HepG2 (cell line): Measurements from ENCODE around the gene TULP3. TPM values are rescaled to one million over a fixed set of nuclear protein-coding genes. Genes with fewer than 3 reads are reported as not detected.

ENCODE experiments used
- DDIT3 ChIP-seq: sonication (generic); formaldehyde crosslinking; IDR thresholded peaks from 2 replicates; pipeline ENCODE4 v1.4.0; 2020; ENCODE audit warnings: mild to moderate bottlenecking, missing genetic modification reagents
- GABPB1 ChIP-seq: IDR thresholded peaks from 2 replicates; pipeline ENCODE4 v1.6.1; 2016; ENCODE audit warnings: mild to moderate bottlenecking, missing genetic modification reagents, moderate library complexity, missing compliant biosample characterization
- GLI4 ChIP-seq: sonication (generic); formaldehyde crosslinking; IDR thresholded peaks from 2 replicates; pipeline ENCODE4 v1.5.1; 2020; ENCODE audit warnings: missing genetic modification reagents, mild to moderate bottlenecking, moderate library complexity, borderline replicate concordance
- HMGXB3 ChIP-seq: sonication (generic); formaldehyde crosslinking; IDR thresholded peaks from 2 replicates; pipeline ENCODE4 v1.4.0; 2020; ENCODE audit warnings: missing genetic modification reagents, borderline replicate concordance
- HNRNPUL1 ChIP-seq: fragments of 200-400 bp; formaldehyde crosslinking; IDR thresholded peaks from 2 replicates; pipeline ENCODE4 v1.6.1; 2017; ENCODE audit warnings: low read depth, mild to moderate bottlenecking, low read length, moderate library complexity
- KLF9 ChIP-seq: IDR thresholded peaks from 2 replicates; pipeline ENCODE4 v1.6.1; 2016; ENCODE audit warnings: low read depth
- KMT2B ChIP-seq: IDR thresholded peaks from 2 replicates; pipeline ENCODE4 v1.6.1; 2016; ENCODE audit warnings: missing genetic modification reagents, missing compliant biosample characterization
- MBNL3 ChIP-seq: fragments of 250-450 bp; sonication (Bioruptor Pico); conservative IDR thresholded peaks from 2 replicates; pipeline ENCODE4 v1.8.0; 2022; ENCODE audit warnings: mild to moderate bottlenecking, inconsistent platforms
- MXI1 ChIP-seq: IDR thresholded peaks from 3 replicates; pipeline ENCODE4 v1.6.1; 2012; ENCODE audit warnings: low read depth, low read length, inconsistent platforms, borderline replicate concordance
- SRSF1 ChIP-seq: fragments of 200-400 bp; formaldehyde crosslinking; optimal IDR thresholded peaks from 2 replicates; pipeline ENCODE3; 2017; ENCODE audit warnings: mild to moderate bottlenecking, low read depth, low read length, moderate library complexity
- YEATS2 ChIP-seq: sonication (generic); formaldehyde crosslinking; IDR thresholded peaks from 2 replicates; pipeline ENCODE4 v1.4.0; 2020; ENCODE audit warnings: missing genetic modification reagents, borderline replicate concordance
- ZBTB20 ChIP-seq: sonication (generic); formaldehyde crosslinking; IDR thresholded peaks from 2 replicates; pipeline ENCODE4 v1.8.1; 2023; ENCODE audit warnings: missing genetic modification reagents, low read depth, mild to moderate bottlenecking, borderline replicate concordance
- ZBTB3 ChIP-seq: sonication (generic); formaldehyde crosslinking; IDR thresholded peaks from 2 replicates; pipeline ENCODE4 v1.4.0; 2020; ENCODE audit warnings: low read depth, mild to moderate bottlenecking, moderate library complexity, missing genetic modification reagents, borderline replicate concordance
- ZNF292 ChIP-seq: sonication (generic); formaldehyde crosslinking; IDR thresholded peaks from 2 replicates; pipeline ENCODE4 v1.8.1; 2022; ENCODE audit warnings: mild to moderate bottlenecking, low read depth, missing genetic modification reagents, borderline replicate concordance
- ZNF34 ChIP-seq: sonication (generic); formaldehyde crosslinking; IDR thresholded peaks from 2 replicates; pipeline ENCODE4 v1.4.0; 2020; ENCODE audit warnings: mild to moderate bottlenecking, missing genetic modification reagents, borderline replicate concordance
- ZNF460 ChIP-seq: sonication (generic); formaldehyde crosslinking; IDR thresholded peaks from 2 replicates; pipeline ENCODE4 v1.5.1; 2020; ENCODE audit warnings: missing genetic modification reagents, mild to moderate bottlenecking, borderline replicate concordance
- ZNF512 ChIP-seq: sonication (generic); formaldehyde crosslinking; IDR thresholded peaks from 2 replicates; pipeline ENCODE4 v1.4.0; 2020; ENCODE audit warnings: mild to moderate bottlenecking, missing genetic modification reagents
- ZNF543 ChIP-seq: sonication (generic); formaldehyde crosslinking; IDR thresholded peaks from 2 replicates; pipeline ENCODE4 v1.4.0; 2020; ENCODE audit warnings: mild to moderate bottlenecking, missing genetic modification reagents
- ZNF547 ChIP-seq: sonication (generic); formaldehyde crosslinking; IDR thresholded peaks from 2 replicates; pipeline ENCODE4 v1.5.1; 2020; ENCODE audit warnings: mild to moderate bottlenecking, missing genetic modification reagents
- ZNF564 ChIP-seq: sonication (generic); formaldehyde crosslinking; IDR thresholded peaks from 2 replicates; pipeline ENCODE4 v1.8.1; 2023; ENCODE audit warnings: mild to moderate bottlenecking, missing genetic modification reagents
- ZNF709 ChIP-seq: sonication (generic); formaldehyde crosslinking; IDR thresholded peaks from 2 replicates; pipeline ENCODE4 v1.5.0; 2020; ENCODE audit warnings: mild to moderate bottlenecking, missing genetic modification reagents
- ZNF776 ChIP-seq: sonication (generic); formaldehyde crosslinking; IDR thresholded peaks from 2 replicates; pipeline ENCODE4 v1.4.0; 2020; ENCODE audit warnings: mild to moderate bottlenecking, missing genetic modification reagents
- polyA plus RNA-seq, 8 experiments: library from polyadenylated mRNA; depleted of rRNA in 3 of 8; stranded (reverse) in 7 of 8; unstranded in 1 of 8; fragments of >200 nt; fragmentation: Illumina TruSeq in 4 of 8; extraction: Trizol in 4 of 8; gene quantifications; 2 replicates each; pipeline versions ENCODE4 v1.2.1 to v1.2.3, GENCODE V29; 2011 to 2016; ENCODE audit warnings: low read depth in 4 of 8, missing spikeins in 1 of 8, mixed read lengths in 1 of 8; ENCODE audit not compliant: insufficient read depth in 1 of 8
- total RNA-seq, 5 experiments: library from RNA; depleted of rRNA; stranded (reverse); fragments of >200 nt; fragmentation: Illumina TruSeq; extraction: Trizol; gene quantifications; 2 replicates each; pipeline ENCODE4 v1.2.3, GENCODE V29; 2016; ENCODE audit warnings: low read depth in 1 of 5

Gene TULP3
- total and polyA plus RNA-seq, 2 of the 13 experiments (the other 11 are each of a cell fraction or from before 2014, with no cell fraction given) = 11.2 to 13.2 TPM

- TF ChIP-seq HMGXB3 (CRISPR knock-in tag) (0 out of 2 replicates have a peak, but pooled peaks have one; percentile 25), MBNL3 (CRISPR knock-in tag) (no peak), YEATS2 (0 out of 2 replicates have a peak, but pooled peaks have one; percentile 29), ZNF564 (CRISPR knock-in tag) (0 out of 2 replicates have a peak, but pooled peaks have one; percentile 30), KMT2B (CRISPR knock-in tag) (0 out of 2 replicates have a peak, but pooled peaks have one; percentile 27), ZNF460 (CRISPR knock-in tag) (no peak), ZNF512 (CRISPR knock-in tag) (no peak), ZNF709 (CRISPR knock-in tag) (peak; percentile 45; the same call in 1 of the 2 replicates), KLF9 (CRISPR knock-in tag) (no peak), ZNF776 (CRISPR knock-in tag) (no peak), SRSF1 (peak; percentile 64), GLI4 (CRISPR knock-in tag) (0 out of 2 replicates have a peak, but pooled peaks have one; percentile 65), ZNF292 (no peak), ZNF543 (no peak), DDIT3 (CRISPR knock-in tag) (no peak), ZBTB3 (CRISPR knock-in tag) (no peak), HNRNPUL1 (no peak), ZNF34 (no peak), MXI1 (no peak), GABPB1 (peak; percentile 72), ZNF547 (CRISPR knock-in tag) (0 out of 2 replicates have a peak, but pooled peaks have one; percentile 45), ZBTB20 (CRISPR knock-in tag) (no peak)
These were observed 67.9 kb downstream of the TULP3 start (continued) for GRCh38 chr12:2958432-2959191.
